HEK293T (cell line): ENCODE results near the gene NOTCH2.

ENCODE experiments used
- BHLHE40 ChIP-seq: fragments of 450-650 bp; IDR thresholded peaks from 2 replicates; pipeline ENCODE4 v1.6.1; 2016; ENCODE audit warnings: mild to moderate bottlenecking, moderate library complexity, borderline replicate concordance
- TARDBP ChIP-seq: fragments of 450-650 bp; IDR thresholded peaks from 2 replicates; pipeline ENCODE4 v1.6.1; 2016

DNA sequence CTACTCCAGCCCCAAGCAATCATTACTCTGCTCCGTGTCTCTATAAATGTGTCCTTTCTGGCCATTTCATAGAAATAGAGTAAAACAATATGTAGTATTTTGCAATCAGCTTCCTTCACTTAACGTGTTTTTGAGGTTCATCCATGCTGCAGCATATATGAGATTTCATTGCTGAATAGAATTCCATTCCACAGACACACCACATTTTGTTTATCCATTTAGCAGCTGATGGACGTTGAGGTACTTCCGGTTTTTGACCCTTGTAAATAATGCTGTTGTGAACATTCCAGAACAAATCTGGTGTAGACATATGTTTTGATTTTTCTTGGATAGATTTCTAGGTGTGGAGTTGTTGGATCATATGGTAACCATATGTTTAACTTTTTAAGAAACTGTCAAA lies 203.8 kb downstream of the NOTCH2 start:
- TF ChIP-seq BHLHE40 (no peak), TARDBP (no peak)
